Neural crest cell (in vitro differentiated cells): ENCODE results near the gene ZFAND6. TPM values are rescaled to one million over a fixed set of nuclear protein-coding genes. Genes with fewer than 3 reads are reported as not detected.
A peak's percentile ranks its signal among the peaks of the same experiment; 100 is the strongest.

Experiments
- DNase-seq: peaks from one replicate; pipeline ENCODE4 v3.0.0; 2021; ENCODE audit warnings: low read depth, mixed read lengths, low spot score
- H3K27ac Mint-ChIP-seq: one replicate; pipeline ENCODE4 v1.8.0; 2021; ENCODE audit warnings: mild to moderate bottlenecking, mixed read lengths; ENCODE audit not compliant: unreplicated experiment
- H3K27me3 Mint-ChIP-seq: 2 replicates; pipeline ENCODE4 v1.8.0; 2021; ENCODE audit warnings: low read depth, mild to moderate bottlenecking, mixed read lengths
- H3K36me3 Mint-ChIP-seq: 2 replicates; pipeline ENCODE4 v1.8.0; 2021; ENCODE audit warnings: low read depth, mild to moderate bottlenecking, mixed read lengths
- H3K4me1 Mint-ChIP-seq: 2 replicates; pipeline ENCODE4 v1.8.0; 2021; ENCODE audit warnings: mixed read lengths
- H3K4me3 Mint-ChIP-seq: one replicate; pipeline ENCODE4 v1.8.0; 2021; ENCODE audit warnings: mild to moderate bottlenecking, mixed read lengths
- H3K9me3 Mint-ChIP-seq: 2 replicates; pipeline ENCODE4 v1.8.0; 2021; ENCODE audit warnings: mixed read lengths
- CTCF ChIP-seq: fragments of 200-600 bp; sonication (generic); conservative IDR thresholded peaks from 2 replicates; pipeline ENCODE4 v1.5.0; 2021; ENCODE audit warnings: antibody characterized with exemption, mild to moderate bottlenecking
- total RNA-seq: library from RNA; stranded (reverse); gene quantifications from 2 replicates; pipeline ENCODE4 v1.2.1, GENCODE V29; 2021

The ZFAND6 gene
- total RNA-seq, 1 donor from 2014 or later: 50.6 TPM

GRCh38 chr15:80026754-80027153, 32.7 kb upstream of the ZFAND6 start:
- peak overlapping the region; percentile 83 for H3K27ac Mint-ChIP-seq
- peaks cover 3% of the 10 kb centered on the region for H3K9me3 Mint-ChIP-seq
- no peaks in the 10 kb centered on the region for H3K36me3 Mint-ChIP-seq
- no peaks in the 10 kb centered on the region for H3K27me3 Mint-ChIP-seq
- H3K4me3 Mint-ChIP-seq: no peak overlapping the region
- TF ChIP-seq CTCF: no peak
- H3K4me1 Mint-ChIP-seq: peaks cover 30% of the 10 kb centered on the region
- DNase-seq: no peak

DNA sequence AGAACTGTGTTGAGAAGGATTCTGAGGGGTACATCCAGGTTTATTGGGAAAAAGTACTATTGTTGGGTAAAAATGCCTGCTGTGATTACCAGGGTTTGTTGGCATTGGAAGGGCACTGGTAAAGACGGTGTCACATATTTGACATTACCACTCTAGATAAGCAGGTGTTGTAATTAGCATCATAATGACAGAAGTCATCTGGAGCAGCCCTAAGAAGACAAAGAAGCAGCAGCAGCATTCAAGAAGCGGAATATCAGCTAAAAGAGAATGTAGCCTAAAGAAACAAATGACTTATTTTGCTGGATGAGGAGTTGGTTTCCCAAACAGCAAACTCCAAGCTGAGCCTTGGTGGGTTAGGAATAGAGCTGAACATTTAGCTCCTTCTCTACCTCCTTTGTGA, 30.5 kb upstream of the ZFAND6 start:
- H3K9me3 Mint-ChIP-seq: peaks cover 3% of the 10 kb centered on the region
- peaks cover 47% of the 10 kb centered on the region for H3K4me1 Mint-ChIP-seq
- H3K4me3 Mint-ChIP-seq: no peak overlapping the region
- TF ChIP-seq CTCF: no peak
- H3K36me3 Mint-ChIP-seq: no peaks in the 10 kb centered on the region
- DNase-seq: no peak
- H3K27me3 Mint-ChIP-seq: no peaks in the 10 kb centered on the region
- H3K27ac Mint-ChIP-seq: no peak overlapping the region

DNA sequence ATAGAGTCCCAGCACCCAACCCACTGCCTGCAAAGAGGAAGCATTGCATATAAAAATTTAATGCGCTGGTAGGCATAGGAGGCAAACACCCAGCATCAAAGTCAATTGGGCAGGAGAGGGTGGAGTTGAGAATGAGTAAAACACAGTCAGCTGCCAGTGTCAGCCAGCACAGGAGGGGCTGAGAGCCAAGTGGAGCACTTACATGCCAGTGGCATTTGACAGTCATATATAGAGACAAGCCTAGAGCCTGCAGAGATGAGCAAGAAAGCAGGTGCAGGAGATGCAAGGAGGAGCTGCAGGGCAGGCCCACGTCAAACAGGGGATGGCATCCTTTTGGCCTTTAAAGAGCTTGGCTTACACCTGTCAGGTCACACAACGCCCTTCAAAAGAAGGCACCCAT, 27.6 kb upstream of the ZFAND6 start:
- H3K27me3 Mint-ChIP-seq: no peaks in the 10 kb centered on the region
- H3K9me3 Mint-ChIP-seq: peaks cover 3% of the 10 kb centered on the region
- H3K4me3 Mint-ChIP-seq: no peak overlapping the region
- no peak for DNase-seq
- H3K4me1 Mint-ChIP-seq: peaks cover 63% of the 10 kb centered on the region
- no peaks in the 10 kb centered on the region for H3K36me3 Mint-ChIP-seq
- TF ChIP-seq CTCF: no peak
- no peak overlapping the region for H3K27ac Mint-ChIP-seq

DNA sequence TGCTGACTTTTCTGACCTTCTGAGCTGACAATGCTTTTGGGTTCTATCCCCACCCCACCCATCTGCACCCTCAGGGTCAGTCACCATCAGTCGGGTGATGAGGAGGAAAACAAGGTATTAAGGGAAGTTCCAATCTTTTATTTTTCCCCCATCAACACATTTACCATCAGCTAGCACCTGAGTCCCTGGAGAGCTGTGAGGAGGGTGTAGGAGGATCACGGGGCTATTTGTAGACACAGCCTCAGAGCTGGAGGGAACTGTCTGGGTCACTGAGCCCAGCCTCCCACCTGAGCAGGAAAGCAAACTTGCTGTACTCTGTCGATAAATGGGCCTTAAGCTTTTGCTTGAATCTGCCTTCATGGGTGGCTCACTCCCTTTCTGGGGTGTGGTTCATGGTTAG, 24.8 kb upstream of the ZFAND6 start:
- no peaks in the 10 kb centered on the region for H3K36me3 Mint-ChIP-seq
- H3K9me3 Mint-ChIP-seq: peaks cover 3% of the 10 kb centered on the region
- no peak overlapping the region for H3K4me3 Mint-ChIP-seq
- H3K4me1 Mint-ChIP-seq: peaks cover 54% of the 10 kb centered on the region
- DNase-seq: no peak
- H3K27me3 Mint-ChIP-seq: no peaks in the 10 kb centered on the region
- no peak overlapping the region for H3K27ac Mint-ChIP-seq
- TF ChIP-seq CTCF: no peak

DNA sequence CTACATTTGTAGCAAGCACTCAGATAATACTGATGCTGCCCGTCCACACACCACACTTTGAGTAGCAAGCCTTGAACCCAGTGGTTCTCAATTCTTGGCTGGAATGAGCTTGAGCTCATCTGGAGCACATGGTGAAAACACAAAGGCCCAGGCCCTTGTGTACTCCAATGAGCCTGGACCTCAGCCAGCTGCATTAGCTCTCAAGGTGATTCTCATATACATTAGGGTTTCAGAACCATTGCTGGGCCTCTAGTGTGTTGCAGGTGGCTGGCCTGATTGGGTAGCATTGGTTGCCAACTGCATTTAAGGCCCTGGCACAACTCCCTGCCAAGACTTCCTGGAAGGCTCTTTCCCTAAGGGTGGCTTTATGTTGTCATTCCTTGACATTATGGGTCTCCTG, 23.4 kb upstream of the ZFAND6 start:
- H3K4me3 Mint-ChIP-seq: no peak overlapping the region
- no peak for DNase-seq
- no peak overlapping the region for H3K27ac Mint-ChIP-seq
- no peaks in the 10 kb centered on the region for H3K36me3 Mint-ChIP-seq
- peaks cover 50% of the 10 kb centered on the region for H3K4me1 Mint-ChIP-seq
- no peaks in the 10 kb centered on the region for H3K27me3 Mint-ChIP-seq
- no peaks in the 10 kb centered on the region for H3K9me3 Mint-ChIP-seq
- TF ChIP-seq CTCF: no peak
